AML-193 (cell line): ENCODE data around the gene NEB.

Source experiments
- DNase-seq, 2 experiments: peaks; one replicate each; lab custom pipeline; 2025; lab: John Stamatoyannopoulos, UW

Gene NEB, protein sequence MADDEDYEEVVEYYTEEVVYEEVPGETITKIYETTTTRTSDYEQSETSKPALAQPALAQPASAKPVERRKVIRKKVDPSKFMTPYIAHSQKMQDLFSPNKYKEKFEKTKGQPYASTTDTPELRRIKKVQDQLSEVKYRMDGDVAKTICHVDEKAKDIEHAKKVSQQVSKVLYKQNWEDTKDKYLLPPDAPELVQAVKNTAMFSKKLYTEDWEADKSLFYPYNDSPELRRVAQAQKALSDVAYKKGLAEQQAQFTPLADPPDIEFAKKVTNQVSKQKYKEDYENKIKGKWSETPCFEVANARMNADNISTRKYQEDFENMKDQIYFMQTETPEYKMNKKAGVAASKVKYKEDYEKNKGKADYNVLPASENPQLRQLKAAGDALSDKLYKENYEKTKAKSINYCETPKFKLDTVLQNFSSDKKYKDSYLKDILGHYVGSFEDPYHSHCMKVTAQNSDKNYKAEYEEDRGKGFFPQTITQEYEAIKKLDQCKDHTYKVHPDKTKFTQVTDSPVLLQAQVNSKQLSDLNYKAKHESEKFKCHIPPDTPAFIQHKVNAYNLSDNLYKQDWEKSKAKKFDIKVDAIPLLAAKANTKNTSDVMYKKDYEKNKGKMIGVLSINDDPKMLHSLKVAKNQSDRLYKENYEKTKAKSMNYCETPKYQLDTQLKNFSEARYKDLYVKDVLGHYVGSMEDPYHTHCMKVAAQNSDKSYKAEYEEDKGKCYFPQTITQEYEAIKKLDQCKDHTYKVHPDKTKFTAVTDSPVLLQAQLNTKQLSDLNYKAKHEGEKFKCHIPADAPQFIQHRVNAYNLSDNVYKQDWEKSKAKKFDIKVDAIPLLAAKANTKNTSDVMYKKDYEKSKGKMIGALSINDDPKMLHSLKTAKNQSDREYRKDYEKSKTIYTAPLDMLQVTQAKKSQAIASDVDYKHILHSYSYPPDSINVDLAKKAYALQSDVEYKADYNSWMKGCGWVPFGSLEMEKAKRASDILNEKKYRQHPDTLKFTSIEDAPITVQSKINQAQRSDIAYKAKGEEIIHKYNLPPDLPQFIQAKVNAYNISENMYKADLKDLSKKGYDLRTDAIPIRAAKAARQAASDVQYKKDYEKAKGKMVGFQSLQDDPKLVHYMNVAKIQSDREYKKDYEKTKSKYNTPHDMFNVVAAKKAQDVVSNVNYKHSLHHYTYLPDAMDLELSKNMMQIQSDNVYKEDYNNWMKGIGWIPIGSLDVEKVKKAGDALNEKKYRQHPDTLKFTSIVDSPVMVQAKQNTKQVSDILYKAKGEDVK (N-terminal part only)

GRCh38 chr2:151733771-151734672, at the start of gene NEB:
TSS of gene NEB (minus strand) at chr2:151734476. CDS start at chr2:151733156, 1,320 bp downstream.
- no peak for DNase-seq

GRCh38 chr2:151783133-151783520, 48.9 kb upstream of the NEB start:
- DNase-seq: no peak

- DNase-seq: no peak
Measured at GRCh38 chr2:151782378-151783132, 48.3 kb upstream of the NEB start.

- DNase-seq: no peak
Measured at GRCh38 chr2:151781642-151782041, 47.4 kb upstream of the NEB start.

DNA sequence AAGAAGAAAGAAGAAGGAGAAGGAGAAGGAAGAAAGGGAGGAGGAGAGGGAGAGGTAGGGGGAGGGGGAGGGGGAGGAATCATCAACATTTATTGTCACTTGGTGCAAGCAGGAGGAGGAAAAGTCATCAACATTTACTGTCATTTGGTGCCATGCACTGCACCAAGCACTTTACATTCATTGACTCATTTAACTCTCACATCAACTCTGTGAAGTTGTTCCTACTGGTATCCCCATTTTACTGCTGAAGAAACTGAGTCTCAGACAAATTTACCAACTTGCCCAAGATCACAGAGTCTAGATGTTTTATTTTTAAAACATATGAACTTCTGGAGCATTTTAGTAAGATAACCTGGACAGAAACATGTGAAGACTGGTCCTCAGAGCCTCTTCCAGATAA, 46.7 kb upstream of the NEB start:
- no peak for DNase-seq

- DNase-seq: no peak
Measured at GRCh38 chr2:151777935-151778334, 43.7 kb upstream of the NEB start.

GRCh38 chr2:151777487-151777886, 43.2 kb upstream of the NEB start:
- peak in 1 of 2 experiments; percentile 27 for DNase-seq

- DNase-seq: no peak
Measured at GRCh38 chr2:151776367-151776766, 42.1 kb upstream of the NEB start.

- DNase-seq: no peak
Measured at GRCh38 chr2:151775057-151775740, 40.9 kb upstream of the NEB start.

DNA sequence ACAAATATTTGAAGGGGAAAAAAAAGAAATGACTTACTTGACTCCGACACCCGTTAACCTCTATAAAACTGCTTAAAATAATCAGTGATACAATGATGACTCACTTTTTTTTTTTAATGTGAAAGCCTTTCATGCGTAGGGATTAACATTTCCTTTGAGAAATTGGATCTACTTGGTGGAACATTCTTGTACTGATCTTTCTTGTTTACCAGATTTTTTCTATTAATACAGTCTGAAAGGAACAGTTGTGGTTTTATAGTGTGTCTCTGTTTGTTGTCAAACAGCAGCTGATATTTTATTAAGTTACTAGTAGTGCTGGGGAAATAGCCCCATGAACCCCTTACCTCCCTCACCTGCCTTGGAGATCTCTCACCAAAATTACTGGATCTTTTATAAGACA, 40.2 kb upstream of the NEB start:
- no peak for DNase-seq

DNA sequence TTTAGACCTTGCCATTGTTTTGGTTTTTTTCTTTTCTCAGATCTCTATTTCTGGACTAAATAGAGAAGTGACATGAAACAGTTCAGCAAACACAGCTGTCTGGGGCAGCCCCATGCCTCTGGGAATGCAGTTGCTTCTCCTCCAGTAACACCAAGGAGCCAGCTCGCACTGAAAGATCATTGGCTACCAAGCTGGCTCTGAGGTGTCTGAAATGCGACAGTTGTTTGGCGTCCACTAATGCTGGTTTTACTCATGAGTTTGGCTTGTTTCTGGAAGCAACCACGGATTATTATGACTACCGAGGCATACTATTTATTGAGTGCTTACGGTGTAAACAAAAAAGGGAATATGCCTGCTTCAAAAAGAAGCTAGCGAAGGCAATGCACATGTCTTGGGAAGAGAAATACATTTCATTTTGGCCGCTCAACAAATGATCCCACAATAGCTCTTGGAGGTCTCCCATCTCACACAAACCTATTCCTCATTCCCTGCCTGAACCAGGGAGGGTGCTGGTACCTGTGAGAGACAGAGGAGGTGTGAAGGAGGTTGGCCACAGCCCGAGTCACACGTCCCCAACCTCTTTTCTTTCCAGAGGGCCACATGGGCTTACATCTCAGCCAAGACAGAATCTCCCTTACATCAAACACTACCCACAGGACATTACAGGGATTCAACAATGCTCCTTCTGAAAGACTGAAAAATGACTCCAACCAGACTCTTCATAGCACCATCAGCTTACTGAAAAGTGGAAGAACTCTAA, 37.5 kb upstream of the NEB start:
- DNase-seq: no peak

- DNase-seq: no peak
Measured at GRCh38 chr2:151770995-151771394, 36.7 kb upstream of the NEB start.

DNA sequence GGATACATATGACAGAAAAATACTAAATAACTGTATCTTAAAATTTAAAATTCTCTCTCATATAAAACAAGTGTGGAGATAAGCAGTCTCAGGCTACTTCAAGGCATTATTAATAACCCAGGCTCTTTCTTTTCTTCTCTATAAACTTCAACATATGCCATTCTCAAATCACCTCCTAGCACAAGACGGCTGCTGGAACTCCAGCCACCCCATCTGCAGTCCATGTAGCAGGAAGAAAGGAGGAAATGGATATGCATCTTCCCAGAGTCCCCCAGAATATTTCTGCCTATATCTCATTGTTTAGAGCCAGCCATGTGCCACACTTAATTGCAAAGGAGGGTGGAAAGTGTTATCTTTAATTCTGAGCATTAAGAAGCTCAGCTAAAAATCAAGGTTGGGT, 35.3 kb upstream of the NEB start:
- DNase-seq: no peak

DNA sequence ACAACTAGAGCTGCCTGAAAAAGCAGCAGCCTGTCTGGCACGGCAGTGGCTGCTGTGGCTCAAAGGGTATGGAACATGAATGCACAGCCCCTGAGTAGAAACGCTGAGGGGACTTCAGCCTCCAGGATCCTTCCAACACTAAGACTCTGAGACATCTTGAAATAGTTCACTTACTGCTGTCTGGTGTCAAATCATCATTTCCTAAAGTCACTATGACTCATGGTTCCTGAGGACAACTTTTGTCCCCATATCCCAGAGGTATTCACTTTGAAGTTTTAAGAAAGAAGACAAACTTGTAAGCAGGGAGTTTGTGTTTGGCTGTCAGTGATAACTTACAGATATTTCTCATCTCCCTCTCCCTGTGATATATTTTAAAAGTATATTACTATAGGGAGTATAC, 33.3 kb upstream of the NEB start:
- no peak for DNase-seq

- DNase-seq: no peak
Measured at GRCh38 chr2:151766437-151767153, 32.3 kb upstream of the NEB start.

- no peak for DNase-seq
Measured at GRCh38 chr2:151765760-151766410, 31.6 kb upstream of the NEB start.

DNA sequence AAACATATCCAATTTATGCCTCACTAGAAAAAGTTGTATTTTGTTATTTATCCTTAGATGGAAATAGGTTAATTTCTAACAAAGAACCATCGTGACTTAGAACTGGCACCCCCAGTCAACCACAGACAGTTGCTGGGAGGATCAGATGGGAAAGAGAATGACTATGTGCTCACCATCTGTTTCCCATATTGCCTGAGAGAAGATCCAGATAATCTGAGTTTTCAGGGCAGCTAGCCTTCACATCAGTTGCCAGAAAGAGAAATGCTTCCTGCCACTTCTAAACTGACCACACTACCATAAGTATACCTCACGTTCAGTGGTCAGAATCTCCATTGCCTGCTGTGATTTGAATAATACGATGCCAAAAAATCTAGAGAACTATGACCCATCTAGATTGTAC, 28.4 kb upstream of the NEB start:
- DNase-seq: no peak

DNA sequence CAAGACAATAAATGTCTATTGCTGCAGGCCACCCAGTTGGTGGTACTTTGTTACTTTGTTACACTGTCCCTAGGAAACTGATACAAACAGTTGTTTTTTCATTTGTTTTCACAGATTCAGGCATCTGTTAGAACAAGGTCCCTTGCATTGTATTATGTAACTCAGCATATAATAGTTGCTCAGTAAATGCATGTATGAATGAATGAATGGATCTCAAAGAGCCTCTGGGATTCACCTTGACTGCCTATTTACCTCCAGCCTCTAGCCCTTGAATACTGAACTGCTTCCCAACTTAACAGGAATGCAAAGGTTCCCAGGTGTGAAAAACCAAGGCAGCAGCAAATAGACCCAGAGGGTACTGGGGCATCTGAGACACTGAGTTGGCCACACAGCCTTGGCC, 27.4 kb upstream of the NEB start:
- DNase-seq: no peak
